Activated CD4-positive, alpha-beta T cell treated with anti-CD3 and anti-CD28 coated beads, Interleukin-2, amount 50 U/mL, for 16 hours (primary cell): ENCODE measurements around the gene PRX.
"Not testable (repeated sequence)": the region's sequence is repeated elsewhere in the genome, so short reads cannot be mapped to it uniquely, and the experiment has no call there.

ENCODE experiments used
- DNase-seq: peaks from one replicate; pipeline ENCODE4 v3.0.0-alpha.2; 2020

Gene PRX

DNA sequence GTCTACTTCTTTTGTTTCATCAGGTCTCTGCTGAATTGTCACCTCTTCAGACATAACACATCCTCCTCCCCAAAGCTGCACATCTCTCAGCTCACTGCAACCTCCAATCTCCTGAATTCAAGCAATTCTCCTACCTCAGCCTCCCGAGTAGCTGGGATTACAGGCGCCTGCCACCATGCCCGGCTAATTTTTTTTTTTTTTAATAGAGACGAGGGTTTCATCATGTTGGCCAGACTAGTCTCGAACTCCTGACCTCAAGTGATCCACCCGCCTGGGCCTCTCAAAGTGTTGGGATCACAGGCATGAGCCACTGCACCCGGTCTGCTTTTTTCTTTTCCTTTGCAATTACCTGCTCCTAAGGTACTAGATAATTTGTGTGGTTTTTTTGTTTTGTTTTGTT lies 19.6 kb upstream of the PRX start:
- not testable (repeated sequence) for DNase-seq

- DNase-seq = no peak
These were observed 18.5 kb upstream of the PRX start for GRCh38 chr19:40431698-40432097.

DNA sequence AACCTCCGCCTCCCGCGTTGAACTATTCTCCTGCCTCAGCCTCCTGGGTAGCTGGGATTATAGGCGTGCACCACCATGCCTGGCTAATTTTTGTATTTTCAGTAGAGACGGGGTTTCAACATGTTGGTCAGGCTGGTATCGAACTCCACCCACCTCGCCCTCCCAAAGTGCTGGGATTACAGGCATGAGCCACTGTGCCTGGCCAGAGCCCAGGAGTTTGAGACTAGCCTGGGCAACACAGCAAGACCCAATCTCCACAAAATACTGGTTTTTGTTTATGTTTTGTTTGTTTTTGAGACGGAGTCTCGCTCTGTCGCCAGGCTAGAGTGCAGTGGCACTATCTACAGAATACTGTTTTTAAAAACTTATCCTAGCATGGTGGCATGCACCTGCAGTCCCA lies 17.1 kb upstream of the PRX start:
- DNase-seq = not testable (repeated sequence)

GRCh38 chr19:40428197-40428596 lies 15.0 kb upstream of the PRX start:
- DNase-seq = not testable (repeated sequence)

DNA sequence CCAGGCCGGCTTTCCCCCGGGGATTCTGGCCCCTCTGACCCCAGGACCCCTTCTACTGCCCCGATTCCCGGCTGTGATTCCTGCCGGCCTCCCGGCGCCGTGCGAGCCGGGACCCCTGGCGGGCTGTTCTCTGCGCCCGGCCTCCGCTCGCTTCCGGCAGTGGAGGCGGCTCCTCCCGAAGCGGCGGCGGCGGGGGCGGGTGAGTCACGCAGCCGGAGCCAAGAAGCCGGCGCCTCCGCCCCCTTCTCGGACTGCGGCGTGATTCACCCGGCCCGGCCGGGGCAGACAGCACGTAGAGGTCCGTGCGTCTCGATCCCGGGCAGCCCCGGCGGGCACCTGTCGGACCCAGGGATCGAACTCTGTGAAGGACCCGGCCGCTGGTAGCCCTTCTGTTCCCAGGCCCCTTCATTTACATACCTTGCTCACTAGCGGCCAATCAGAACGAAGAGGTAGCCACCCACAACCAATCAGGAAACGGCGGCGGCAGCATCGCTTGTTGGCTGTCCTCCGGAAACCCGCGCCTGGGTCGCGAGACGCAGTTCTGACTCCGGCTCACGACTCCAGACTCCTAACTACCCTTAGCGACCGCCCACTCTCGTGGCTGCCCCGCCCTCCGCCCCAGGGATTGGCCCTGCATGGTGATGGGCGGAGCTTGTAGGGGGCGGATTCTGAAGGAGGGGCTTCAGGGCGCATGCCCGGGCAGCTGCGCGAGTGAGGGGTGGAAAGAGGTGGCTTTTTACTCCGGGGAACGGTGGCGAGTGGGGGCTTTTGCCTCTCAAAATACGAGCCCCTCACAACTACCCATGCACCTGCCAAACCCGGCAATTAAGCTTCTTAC lies 12.5 kb upstream of the PRX start, which contains the start of gene SERTAD1:
Gene SERTAD1, minus strand, starts transcription at position 543 of the 838 bp plus-strand sequence. CDS start 2,446 bp downstream, outside the sequence.
- DNase-seq = peak; percentile 100

DNA sequence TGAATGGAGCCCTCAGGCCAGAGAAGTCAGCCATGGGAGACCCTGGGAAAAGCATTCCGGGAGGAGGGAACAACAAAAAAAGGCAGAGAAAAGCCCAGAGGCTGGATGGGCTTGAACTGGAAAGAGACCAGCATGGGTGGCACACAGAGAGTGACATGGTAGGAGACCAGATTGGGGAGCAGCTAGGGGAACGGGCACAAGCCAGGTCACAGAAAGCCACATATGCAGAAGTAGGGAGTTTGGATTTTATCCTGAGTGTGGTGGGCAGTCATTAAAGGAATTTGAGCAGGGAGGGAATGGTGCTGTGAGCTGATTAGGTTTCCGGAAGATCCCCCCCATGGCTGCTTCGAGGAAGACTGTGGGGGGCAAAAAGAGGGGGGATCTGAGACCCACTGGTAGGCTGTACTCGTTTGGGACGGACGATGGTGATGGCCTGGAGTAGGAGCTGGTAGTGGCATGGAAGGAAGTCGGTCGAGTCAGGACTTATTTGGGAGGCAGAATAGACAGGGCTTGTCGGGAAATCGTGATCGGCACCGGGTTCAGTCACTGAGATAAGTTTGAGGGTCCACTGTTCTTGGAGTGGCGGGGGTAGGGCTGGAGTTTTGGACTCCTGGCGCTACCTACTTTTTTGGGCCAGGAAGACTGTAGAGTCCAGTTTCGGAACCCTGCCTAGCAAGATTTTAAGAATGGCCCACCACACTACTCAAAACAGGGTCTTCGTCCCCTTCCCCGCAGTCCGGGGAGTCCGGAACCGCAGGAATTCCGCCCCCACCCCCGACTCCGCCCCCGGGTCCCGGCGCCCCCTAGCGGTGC lies 11.7 kb upstream of the PRX start:
- no peak for DNase-seq

DNA sequence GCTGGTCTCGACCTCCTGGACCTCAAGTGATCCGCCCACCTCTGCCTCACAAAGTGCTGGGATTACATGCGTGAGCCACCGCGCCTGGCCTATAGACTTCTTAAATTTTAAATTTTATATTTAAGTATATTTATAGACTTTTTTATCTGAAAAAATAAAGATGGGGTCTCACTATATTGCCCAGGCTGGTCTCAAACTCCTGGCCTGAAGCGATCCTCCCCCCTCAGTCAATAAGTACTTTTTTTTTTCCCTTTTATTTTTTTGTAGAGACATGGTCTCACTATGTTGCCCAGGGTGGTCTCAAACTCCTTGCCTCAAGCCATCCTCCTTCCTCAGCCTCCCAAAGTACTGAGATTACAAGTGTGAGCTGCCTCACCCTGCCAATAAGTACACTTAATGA lies 10.8 kb upstream of the PRX start:
- DNase-seq = no peak

DNA sequence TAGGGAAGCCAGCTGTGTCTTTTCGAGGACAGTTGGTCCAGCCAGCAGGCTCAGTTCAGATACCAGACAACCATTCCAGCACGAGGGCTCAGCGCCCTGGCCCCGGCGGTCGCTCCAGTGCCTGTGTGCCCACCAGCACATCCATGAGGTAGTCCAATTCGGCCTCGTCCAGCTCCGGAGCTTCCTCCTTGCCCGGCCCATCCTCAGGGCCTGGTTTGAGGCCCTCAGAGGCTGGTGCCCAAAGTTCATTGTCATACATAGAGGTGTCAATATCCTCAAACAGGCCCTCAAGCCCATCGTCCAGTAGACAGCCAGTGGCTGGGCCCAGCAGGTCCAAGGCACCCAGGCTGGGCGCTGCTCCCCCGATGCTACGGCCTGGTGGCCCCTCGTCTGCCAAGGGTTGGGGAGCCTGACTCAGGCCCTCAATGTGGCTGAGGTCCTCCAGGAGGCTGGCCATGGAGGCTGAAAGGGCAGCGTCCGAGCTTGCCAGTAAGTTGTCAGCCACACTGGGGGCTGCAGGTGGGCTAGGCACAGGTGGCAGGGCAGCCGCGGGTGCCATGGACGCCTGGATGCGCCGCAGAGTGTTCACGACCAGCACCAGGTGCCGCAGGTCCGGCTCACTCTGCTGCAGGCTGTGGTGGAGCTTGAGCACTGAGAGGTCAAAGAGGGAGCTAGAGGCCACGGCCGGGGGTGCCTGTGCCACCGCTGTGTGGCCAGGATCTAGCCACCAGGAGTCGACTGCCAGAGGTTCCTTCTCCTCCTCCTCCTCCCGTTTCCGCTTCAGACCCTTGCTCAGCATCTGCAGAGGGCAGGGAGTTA lies 9.8 kb upstream of the PRX start:
- DNase-seq = no peak

- no peak for DNase-seq
These were observed 9.0 kb upstream of the PRX start for GRCh38 chr19:40421993-40422747.

GRCh38 chr19:40420766-40421765 lies 7.9 kb upstream of the PRX start:
- DNase-seq = peak; percentile 80

GRCh38 chr19:40420451-40420765 lies 7.2 kb upstream of the PRX start:
- DNase-seq = no peak

DNA sequence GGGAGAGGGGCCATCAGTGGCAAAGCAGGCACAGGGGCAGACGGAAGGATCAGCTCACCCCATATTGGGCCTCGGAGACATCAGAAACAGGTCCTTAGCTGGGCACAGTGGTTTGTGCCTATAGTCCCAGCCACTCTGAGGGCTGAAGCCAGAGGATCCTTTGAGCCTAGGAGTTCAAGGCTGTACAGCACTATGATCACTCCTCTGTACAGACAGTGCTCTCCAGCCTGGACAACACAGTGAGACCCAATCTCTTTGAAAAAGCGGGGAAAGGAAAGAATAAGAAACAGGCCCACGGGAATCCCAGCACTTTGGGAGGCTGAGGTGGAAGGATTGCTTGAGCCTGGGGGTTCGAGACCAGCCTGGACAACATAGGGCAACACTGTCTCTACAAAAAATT lies 6.6 kb upstream of the PRX start:
- DNase-seq = no peak

DNA sequence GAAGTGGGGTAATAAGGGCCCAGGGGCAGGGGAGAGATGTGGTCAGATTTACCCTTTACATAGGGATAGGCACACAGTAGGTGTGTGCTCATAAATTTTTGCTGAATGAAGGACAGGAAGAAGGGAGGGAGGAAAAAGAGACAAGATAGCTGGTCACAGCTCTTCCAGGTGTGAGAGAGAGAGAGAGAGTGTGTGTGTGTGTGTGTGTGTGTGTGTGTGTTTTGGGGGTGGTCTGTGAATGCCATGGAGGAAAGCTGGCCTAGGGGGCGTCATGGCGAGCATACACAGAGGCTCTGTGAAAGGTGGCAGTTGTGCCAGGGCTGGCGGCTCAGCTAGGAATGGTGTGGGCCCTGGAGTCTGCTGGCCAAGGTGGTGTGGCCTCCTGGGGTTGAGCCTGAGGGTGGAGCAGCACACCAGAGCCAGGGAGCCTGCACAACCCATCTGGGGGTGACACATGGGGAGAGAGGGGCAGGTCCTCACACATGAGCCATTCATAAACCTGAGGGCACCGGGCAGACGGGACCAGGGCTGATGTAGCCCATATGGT lies 6.0 kb upstream of the PRX start:
- DNase-seq = no peak

DNA sequence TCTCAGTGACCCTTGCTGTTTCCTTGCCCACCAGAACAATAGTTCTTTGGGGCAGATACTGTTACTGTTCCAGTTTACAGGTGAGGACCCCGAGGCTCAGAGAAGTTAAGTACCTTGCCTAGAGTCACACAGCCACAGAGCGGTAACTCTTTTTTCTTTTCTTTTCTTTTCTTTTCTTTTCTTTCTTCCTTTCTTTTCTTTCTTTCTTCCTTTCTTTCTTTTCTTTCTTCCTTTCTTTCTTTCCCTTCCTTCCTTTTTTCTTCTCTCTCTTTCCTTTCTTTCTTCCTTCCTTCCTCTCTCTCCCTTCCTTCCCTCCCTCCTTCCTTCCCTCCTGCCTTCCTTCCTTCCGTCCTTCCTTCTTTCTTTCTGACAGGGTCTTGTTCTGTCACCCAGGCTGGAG lies 4.9 kb upstream of the PRX start:
- no peak for DNase-seq

DNA sequence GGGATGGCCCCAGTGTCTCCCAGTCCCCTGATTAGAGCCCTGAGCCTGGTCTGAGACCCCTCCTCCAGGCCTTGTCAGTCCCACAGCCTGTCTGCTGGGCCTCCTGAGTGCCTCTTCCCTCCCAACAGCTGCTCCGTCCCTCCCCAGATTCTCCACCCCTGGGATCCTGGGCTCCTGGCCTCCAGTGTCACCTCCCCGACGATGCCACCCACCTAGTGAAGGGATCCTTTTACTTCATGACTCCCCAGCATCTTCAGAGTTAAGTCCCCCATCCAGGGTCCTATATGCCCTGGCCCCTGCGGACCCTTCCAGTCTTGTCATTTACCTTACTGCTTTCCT lies 4.4 kb upstream of the PRX start:
- no peak for DNase-seq

DNA sequence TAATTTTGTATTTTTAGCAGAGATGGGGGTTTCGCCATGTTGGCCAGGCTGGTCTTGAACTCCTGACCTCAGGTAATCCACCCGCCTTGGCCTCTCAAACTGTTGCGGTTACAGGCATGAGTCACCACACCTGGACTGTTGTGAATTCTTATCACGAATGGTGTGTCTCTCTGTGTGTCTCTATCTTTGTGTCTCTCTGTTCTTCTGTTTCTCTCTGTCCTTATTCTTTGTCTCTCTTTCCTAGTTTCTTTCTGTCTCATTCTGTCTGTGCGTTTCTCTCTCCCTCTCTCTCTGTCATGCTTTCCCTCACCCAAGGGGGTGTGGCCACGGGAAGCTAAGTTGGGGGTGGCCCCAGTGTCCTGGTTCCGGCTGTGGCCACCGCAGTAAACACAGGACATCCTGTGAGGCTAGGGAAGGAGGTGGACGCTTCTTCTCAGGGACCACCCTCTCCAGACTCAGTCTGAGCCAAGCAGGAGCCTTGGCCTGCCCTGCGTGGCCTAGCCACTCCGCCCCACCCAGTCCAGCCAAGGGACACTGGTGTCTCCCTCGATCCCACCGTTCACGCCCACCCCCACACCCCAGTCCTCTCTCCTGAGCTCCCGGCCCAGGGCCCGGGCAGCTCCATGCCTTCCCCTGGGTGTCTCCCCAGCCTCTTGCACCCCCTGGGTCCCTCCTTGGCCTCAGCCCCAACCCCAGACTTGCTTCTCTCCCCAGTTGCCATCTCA lies 3.9 kb upstream of the PRX start:
- DNase-seq = peak; percentile 32

- DNase-seq = no peak
These were observed 2.6 kb upstream of the PRX start for GRCh38 chr19:40415768-40416167.

GRCh38 chr19:40414542-40415535 lies 1.7 kb upstream of the PRX start:
- DNase-seq = no peak

GRCh38 chr19:40412866-40413265 lies 312 bp downstream of the PRX start:
- DNase-seq = no peak
